LNCAP (cell line): ENCODE results near the gene AMBN.

Experiments
- CTCF ChIP-seq: fragments of 450-650 bp; IDR thresholded peaks from 2 replicates; pipeline ENCODE4 v1.5.1; 2017; ENCODE audit warnings: mild to moderate bottlenecking

Gene AMBN

GRCh38 chr4:70571772-70572171 is 20.3 kb upstream of the AMBN start:
- TF ChIP-seq CTCF, result no peak

- TF ChIP-seq CTCF, result no peak
These were observed 16.1 kb upstream of the AMBN start for GRCh38 chr4:70575964-70576363.

GRCh38 chr4:70577220-70577927 is 14.7 kb upstream of the AMBN start:
- TF ChIP-seq CTCF, result no peak

DNA sequence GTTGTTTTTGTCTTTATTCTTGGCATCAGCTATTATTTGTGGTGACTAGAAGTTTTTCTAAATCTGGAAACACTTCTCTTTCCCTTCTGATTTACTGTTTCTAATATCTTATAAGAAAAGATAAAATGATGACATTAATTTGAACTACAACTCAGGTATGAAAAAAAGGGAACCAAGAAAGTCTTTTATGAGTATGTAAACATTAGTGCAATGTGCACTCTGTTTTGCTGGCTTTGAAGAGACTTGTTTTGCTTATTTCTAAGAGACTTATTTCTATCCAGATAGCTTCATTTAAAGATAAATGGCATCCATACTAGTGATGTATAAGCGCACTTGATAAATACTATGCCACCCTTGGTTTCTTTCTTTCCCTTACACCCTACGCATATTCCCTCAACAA is 10.1 kb upstream of the AMBN start:
- TF ChIP-seq CTCF, result no peak

DNA sequence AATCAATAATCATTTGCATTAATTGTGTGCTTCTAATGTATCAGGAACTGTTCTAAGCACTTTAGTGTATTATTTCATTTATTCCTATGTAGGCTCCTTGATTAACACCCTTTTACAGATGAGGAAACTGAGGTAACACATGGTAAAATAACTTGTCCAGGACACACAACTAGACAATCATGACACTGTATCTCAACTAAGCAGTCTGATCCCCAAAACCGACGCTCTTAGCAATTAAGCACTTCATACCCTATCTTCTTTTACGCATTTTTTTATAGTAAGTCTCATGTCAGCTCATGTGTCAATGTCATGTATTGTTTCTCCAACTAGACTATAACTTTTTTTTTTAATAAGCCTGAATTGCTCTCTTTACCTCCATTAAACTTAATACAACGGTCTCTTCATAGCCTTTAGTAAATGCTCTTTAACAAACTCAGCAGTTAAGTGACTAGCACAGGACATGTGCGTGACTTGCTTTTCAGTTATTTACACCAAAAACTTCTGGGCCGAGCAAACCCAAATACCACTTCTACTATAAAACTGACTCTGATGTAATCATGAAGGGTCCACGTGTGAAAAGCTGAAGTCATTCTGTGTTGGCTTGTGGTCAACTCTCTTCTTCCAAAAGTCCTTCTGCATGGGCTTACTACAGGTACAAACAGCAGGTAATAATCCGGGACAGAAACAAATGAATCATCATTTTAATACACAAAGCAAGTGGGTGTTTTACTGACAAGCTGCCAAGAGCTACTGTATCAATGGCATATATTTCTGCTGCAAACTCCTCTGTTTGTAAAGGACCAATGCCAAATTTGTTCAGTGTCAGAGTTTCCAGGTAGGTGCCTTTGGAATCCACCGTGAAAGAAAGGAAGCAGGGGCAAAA is 7.9 kb upstream of the AMBN start:
- TF ChIP-seq CTCF, result no peak

DNA sequence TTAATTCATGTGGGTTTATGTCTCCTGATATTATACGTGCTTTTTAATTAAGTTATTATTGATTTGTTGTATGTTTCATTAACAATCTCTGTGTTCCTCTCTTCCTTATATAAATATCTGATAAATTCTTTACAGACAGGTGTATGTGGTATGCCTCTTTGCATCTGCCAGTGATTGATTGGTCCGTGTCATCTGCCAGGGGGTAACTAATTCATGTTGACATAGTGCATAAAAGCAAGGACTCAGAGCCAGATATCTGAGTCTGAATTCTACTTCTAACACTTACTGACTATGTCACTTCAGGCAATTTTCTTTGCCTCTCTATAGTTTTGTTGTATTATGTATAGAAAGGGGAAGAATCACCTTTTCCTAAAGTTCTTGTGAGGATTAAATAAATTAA is 5.2 kb upstream of the AMBN start:
- no peak for TF ChIP-seq CTCF

GRCh38 chr4:70589785-70590184 is 2.3 kb upstream of the AMBN start:
- no peak for TF ChIP-seq CTCF
